ENCODE results near the gene PSMG3.
A peak's percentile ranks its signal among the peaks of the same experiment; 100 is the strongest.

Gene PSMG3

DNA sequence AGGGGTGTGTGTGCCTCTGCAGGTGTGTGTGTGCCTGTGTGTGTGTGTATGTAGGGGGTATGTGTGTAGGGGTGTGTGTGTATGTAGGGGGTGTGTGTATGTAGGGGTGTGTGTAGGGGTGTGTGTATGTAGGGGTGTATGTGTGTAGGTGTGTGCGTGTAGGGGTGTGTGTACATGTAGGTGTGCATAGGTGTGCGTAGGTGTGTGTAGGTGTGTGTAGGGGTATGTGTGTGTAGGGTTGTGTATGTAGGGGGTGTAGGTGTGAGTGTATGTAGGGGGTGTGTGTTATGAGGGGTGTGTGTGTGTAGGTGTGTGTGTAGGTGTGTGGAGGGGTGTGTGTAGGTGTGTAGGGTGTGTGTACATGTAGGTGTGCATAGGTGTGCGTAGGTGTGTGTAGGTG lies 48.6 kb upstream of the PSMG3 start (continued):
- TF ChIP-seq PPARA (CRISPR knock-in tag; IDR thresholded peaks at IDR 0.05; ENCODE audit: borderline replicate concordance) = no peak
- TF ChIP-seq ZNF8 (CRISPR knock-in tag; IDR thresholded peaks at IDR 0.05) = no peak
- no peak for TF ChIP-seq OSR1 (CRISPR knock-in tag; IDR thresholded peaks at IDR 0.05)
- TF ChIP-seq TOX (CRISPR knock-in tag; IDR thresholded peaks at IDR 0.05; ENCODE audit: borderline replicate concordance) = no peak
- TF ChIP-seq ZC3H10 (CRISPR knock-in tag; IDR thresholded peaks at IDR 0.05) = no peak
- no peak for TF ChIP-seq ZFP3 (CRISPR knock-in tag; IDR thresholded peaks at IDR 0.05)
- no peak for TF ChIP-seq ARNTL (CRISPR knock-in tag; IDR thresholded peaks at IDR 0.05; ENCODE audit: borderline replicate concordance, low read depth)
- TF ChIP-seq, protein P1, sequence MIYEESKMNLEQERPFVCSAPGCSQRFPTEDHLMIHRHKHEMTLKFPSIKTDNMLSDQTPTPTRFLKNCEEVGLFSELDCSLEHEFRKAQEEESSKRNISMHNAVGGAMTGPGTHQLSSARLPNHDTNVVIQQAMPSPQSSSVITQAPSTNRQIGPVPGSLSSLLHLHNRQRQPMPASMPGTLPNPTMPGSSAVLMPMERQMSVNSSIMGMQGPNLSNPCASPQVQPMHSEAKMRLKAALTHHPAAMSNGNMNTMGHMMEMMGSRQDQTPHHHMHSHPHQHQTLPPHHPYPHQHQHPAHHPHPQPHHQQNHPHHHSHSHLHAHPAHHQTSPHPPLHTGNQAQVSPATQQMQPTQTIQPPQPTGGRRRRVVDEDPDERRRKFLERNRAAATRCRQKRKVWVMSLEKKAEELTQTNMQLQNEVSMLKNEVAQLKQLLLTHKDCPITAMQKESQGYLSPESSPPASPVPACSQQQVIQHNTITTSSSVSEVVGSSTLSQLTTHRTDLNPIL (CRISPR knock-in tag; IDR thresholded peaks at IDR 0.05; ENCODE audit: low read depth) = no peak
- TF ChIP-seq TCF4 (CRISPR knock-in tag; IDR thresholded peaks at IDR 0.05; ENCODE audit: borderline replicate concordance) = no peak
- TF ChIP-seq ZFP30 (CRISPR knock-in tag; IDR thresholded peaks at IDR 0.05) = no peak

DNA sequence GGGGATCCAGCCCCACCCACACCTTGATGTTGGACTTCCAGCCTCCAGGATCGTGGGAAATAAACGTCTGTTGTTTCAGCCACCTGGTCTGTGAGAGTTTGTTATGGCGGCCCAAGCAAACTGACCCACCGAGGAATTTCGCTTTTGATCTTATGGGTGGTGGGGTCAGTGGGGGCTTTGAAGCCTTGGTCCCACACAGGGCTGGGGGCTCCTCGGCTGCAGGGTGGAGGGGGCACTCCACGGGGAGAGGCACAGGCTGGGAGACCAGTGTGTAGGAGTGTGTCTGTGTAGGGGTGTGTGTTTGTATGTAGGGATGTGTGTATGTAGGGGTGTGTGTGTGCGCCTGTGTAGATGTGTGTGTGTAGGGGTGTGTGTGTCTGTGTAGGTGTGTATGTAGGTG lies 48.1 kb upstream of the PSMG3 start:
- TF ChIP-seq ISL1 (CRISPR knock-in tag; IDR thresholded peaks at IDR 0.05) (no peak), ZFP30 (CRISPR knock-in tag; IDR thresholded peaks at IDR 0.05) (no peak), OSR1 (CRISPR knock-in tag; IDR thresholded peaks at IDR 0.05) (no peak), ZNF8 (CRISPR knock-in tag; IDR thresholded peaks at IDR 0.05) (no peak), TOX (CRISPR knock-in tag; IDR thresholded peaks at IDR 0.05; ENCODE audit: borderline replicate concordance) (no peak), ZNF70 (CRISPR knock-in tag; IDR thresholded peaks at IDR 0.05) (no peak), ARNTL (CRISPR knock-in tag; IDR thresholded peaks at IDR 0.05; ENCODE audit: borderline replicate concordance, low read depth) (no peak), GLIS3 (CRISPR knock-in tag; IDR thresholded peaks at IDR 0.05) (no peak), TCF4 (CRISPR knock-in tag; IDR thresholded peaks at IDR 0.05; ENCODE audit: borderline replicate concordance) (no peak), ZNF565 (CRISPR knock-in tag; conservative IDR thresholded peaks at IDR 0.05; ENCODE audit: low read depth) (no peak), ZC3H10 (CRISPR knock-in tag; IDR thresholded peaks at IDR 0.05) (no peak)
- TF ChIP-seq, protein P1 (CRISPR knock-in tag; IDR thresholded peaks at IDR 0.05; ENCODE audit: low read depth) = no peak
- TF ChIP-seq, protein P2, sequence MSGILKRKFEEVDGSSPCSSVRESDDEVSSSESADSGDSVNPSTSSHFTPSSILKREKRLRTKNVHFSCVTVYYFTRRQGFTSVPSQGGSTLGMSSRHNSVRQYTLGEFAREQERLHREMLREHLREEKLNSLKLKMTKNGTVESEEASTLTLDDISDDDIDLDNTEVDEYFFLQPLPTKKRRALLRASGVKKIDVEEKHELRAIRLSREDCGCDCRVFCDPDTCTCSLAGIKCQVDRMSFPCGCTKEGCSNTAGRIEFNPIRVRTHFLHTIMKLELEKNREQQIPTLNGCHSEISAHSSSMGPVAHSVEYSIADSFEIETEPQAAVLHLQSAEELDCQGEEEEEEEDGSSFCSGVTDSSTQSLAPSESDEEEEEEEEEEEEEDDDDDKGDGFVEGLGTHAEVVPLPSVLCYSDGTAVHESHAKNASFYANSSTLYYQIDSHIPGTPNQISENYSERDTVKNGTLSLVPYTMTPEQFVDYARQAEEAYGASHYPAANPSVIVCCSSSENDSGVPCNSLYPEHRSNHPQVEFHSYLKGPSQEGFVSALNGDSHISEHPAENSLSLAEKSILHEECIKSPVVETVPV (CRISPR knock-in tag; IDR thresholded peaks at IDR 0.05) = no peak
- no peak for ATAC-seq

DNA sequence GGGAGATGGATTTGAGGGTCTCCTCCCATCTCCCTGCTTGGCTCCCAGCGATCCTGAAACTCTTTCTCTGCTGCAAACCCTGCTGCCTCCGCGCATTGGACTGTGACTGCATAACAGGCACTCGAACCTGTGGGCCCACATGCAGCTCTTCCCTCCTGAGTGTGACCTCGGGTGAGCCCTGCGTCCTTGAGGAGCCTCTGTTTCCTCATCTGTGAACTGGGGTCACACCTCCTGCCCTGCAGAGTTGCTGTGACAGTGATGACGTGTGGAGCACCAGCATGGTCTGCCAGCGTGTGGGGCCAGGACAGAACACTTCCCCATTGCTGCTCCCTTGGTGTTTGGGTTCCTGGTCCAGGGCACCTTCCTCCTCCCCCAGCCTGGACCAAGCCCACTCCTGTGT lies 46.9 kb upstream of the PSMG3 start:
- TF ChIP-seq, protein P1 (CRISPR knock-in tag; IDR thresholded peaks at IDR 0.05; ENCODE audit: low read depth) = no peak
- no peak for TF ChIP-seq ESRRG (CRISPR knock-in tag; IDR thresholded peaks at IDR 0.05)
- TF ChIP-seq PPARA (CRISPR knock-in tag; IDR thresholded peaks at IDR 0.05; ENCODE audit: borderline replicate concordance) = no peak
- TF ChIP-seq GLIS3 (CRISPR knock-in tag; IDR thresholded peaks at IDR 0.05) = no peak
- TF ChIP-seq, protein P2 (CRISPR knock-in tag; IDR thresholded peaks at IDR 0.05) = no peak
- TF ChIP-seq TCF4 (CRISPR knock-in tag; IDR thresholded peaks at IDR 0.05; ENCODE audit: borderline replicate concordance) = no peak
- no peak for TF ChIP-seq ZNF8 (CRISPR knock-in tag; IDR thresholded peaks at IDR 0.05)
- TF ChIP-seq BACH2 (CRISPR knock-in tag; IDR thresholded peaks at IDR 0.05; ENCODE audit: borderline replicate concordance) = no peak
- no peak for TF ChIP-seq ZFP30 (CRISPR knock-in tag; IDR thresholded peaks at IDR 0.05)
- TF ChIP-seq ARNTL (CRISPR knock-in tag; IDR thresholded peaks at IDR 0.05; ENCODE audit: borderline replicate concordance, low read depth) = no peak

DNA sequence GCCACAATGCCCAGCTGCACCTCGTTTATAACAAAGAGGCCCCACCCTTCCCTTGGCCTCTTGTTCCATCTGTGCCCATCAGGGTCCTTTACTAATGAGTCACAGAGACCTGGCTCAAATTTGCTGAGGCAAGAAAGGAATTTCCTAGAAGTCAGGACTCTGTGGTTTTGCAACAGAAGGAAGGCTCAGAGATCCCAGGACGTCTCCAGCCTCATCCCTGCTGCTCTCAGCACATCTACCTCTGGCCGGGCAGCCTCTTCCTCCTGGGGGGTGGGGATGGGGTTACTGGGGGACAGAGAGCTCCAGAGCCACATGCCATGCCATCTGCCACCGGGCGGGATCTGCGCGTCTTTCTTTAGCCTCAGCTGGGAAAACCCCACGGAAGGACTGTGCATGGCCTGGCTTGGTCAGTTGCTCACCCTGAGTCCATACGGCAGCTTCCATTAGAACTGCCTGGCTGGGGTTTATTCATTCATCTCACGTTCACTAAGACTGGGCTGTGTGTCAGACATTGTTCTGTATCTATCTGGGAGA lies 41.9 kb upstream of the PSMG3 start:
- ATAC-seq = peak; percentile 87
- TF ChIP-seq, protein P3, sequence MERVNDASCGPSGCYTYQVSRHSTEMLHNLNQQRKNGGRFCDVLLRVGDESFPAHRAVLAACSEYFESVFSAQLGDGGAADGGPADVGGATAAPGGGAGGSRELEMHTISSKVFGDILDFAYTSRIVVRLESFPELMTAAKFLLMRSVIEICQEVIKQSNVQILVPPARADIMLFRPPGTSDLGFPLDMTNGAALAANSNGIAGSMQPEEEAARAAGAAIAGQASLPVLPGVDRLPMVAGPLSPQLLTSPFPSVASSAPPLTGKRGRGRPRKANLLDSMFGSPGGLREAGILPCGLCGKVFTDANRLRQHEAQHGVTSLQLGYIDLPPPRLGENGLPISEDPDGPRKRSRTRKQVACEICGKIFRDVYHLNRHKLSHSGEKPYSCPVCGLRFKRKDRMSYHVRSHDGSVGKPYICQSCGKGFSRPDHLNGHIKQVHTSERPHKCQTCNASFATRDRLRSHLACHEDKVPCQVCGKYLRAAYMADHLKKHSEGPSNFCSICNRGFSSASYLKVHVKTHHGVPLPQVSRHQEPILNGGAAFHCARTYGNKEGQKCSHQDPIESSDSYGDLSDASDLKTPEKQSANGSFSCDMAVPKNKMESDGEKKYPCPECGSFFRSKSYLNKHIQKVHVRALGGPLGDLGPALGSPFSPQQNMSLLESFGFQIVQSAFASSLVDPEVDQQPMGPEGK (CRISPR knock-in tag; IDR thresholded peaks at IDR 0.05; ENCODE audit: borderline replicate concordance) = no peak
- TF ChIP-seq, protein P2 (CRISPR knock-in tag; IDR thresholded peaks at IDR 0.05) = no peak
- TF ChIP-seq CSDC2 (CRISPR knock-in tag; IDR thresholded peaks at IDR 0.05) = no peak
- no peak for TF ChIP-seq TOX (CRISPR knock-in tag; IDR thresholded peaks at IDR 0.05; ENCODE audit: borderline replicate concordance)
- no peak for TF ChIP-seq ZNF8 (CRISPR knock-in tag; IDR thresholded peaks at IDR 0.05)
- TF ChIP-seq TCF4 (CRISPR knock-in tag; IDR thresholded peaks at IDR 0.05; ENCODE audit: borderline replicate concordance) = no peak
- TF ChIP-seq ZC3H10 (CRISPR knock-in tag; IDR thresholded peaks at IDR 0.05) = no peak
- TF ChIP-seq, protein P1 (CRISPR knock-in tag; IDR thresholded peaks at IDR 0.05; ENCODE audit: low read depth) = no peak
- TF ChIP-seq BACH2 (CRISPR knock-in tag; IDR thresholded peaks at IDR 0.05; ENCODE audit: borderline replicate concordance) = no peak

More for the DNA sequence above, 46.9 kb upstream of the PSMG3 start:
- ATAC-seq = no peak

Data from SK-N-SH treated with all-trans-retinoic acid at 6 μM for 48 hours (cell line).